Measurements from ENCODE around the gene LMBRD2.

DNA sequence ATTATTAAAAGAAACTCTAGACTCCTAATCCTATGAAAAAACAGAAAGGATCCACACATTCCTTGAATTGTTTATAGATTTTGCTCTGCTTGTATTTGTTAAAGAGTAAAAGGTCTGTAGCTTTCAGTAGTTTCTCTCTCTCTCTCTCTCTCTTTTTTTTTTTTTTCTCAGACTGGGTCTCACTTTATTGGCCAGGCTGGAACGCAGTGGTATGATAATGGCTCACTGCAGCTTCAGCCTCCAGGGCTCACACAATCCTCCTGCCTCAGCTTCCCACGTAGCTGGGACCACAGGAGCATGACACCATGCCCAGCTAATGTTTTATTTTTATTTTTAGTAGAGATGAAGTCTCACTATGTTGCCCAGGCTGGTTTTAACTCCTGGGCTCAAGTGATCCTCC lies 94.3 kb downstream of the LMBRD2 start:
- no peak for TF ChIP-seq GATA2 (IDR thresholded peaks at IDR 0.05; ENCODE audit: low read depth, low read length)
- TF ChIP-seq GATA3 (IDR thresholded peaks at IDR 0.05; ENCODE audit: low read depth, low read length): no peak

All from SH-SY5Y (cell line).